Endothelial cell of umbilical vein (primary cell): ENCODE measurements around the gene POLR1C. TPM values are rescaled to one million over a fixed set of nuclear protein-coding genes. Genes with fewer than 3 reads are reported as not detected.

Experiments
- BruUV-seq: library from RNA; stranded (reverse); fragments of 400-500 nt; replicated peaks from 2 replicates; lab custom pipeline; 2021; lab: Mats Ljungman, UMichigan
- CTCF ChIA-PET: fragments of 300-600, 350-600 bp; sonication (Branson Sonifier 250); formaldehyde crosslinking; loops from one replicate; lab custom pipeline; 2021; ENCODE audit warnings: antibody characterized with exemption, inconsistent platforms; lab: Charles Lee
- POLR2A ChIA-PET: fragments of 300-600, 350-600 bp; sonication (Branson Sonifier 250); formaldehyde crosslinking; loops from one replicate; lab custom pipeline; 2021; ENCODE audit warnings: antibody characterized with exemption, inconsistent platforms; lab: Charles Lee
- DNase-seq: peaks from one replicate; pipeline ENCODE4 v3.0.0-alpha.2; 2011; ENCODE audit warnings: low read depth, low spot score
- FAIRE-seq: peaks from 2 replicates; lab custom pipeline; 2011; peaks lifted over from hg19 to GRCh38; lab: Jason Lieb, UNC
- H2AFZ ChIP-seq: 2 replicates; pipeline ENCODE4 v1.6.0; 2012; ENCODE audit warnings: low read depth, low read length, control low read depth, inconsistent platforms
- H3K27ac ChIP-seq: 2 replicates; pipeline ENCODE4 v1.5.1; 2011; ENCODE audit warnings: low read depth, mild to moderate bottlenecking, control low read depth, low read length, moderate library complexity; ENCODE audit not compliant: insufficient read depth
- H3K27me3 ChIP-seq, 2 experiments: 2 replicates each; pipeline versions ENCODE4 v1.6.0 to v1.6.1; 2011; ENCODE audit warnings: low read length in 2 of 2, mixed read lengths in 1 of 2; ENCODE audit not compliant: control insufficient read depth in 2 of 2, insufficient read depth in 2 of 2
- H3K36me3 ChIP-seq, 2 experiments: 2 replicates in 1 of 2; 3 replicates in 1 of 2; pipeline ENCODE4 v1.5.1; 2011; ENCODE audit warnings: low read length in 2 of 2, mild to moderate bottlenecking in 1 of 2, moderate library complexity in 1 of 2; ENCODE audit not compliant: control insufficient read depth in 2 of 2, insufficient read depth in 2 of 2; ENCODE audit errors: extremely low read depth in 1 of 2
- H3K4me1 ChIP-seq: 3 replicates; pipeline ENCODE4 v1.5.1; 2011; ENCODE audit warnings: mild to moderate bottlenecking, low read length; ENCODE audit not compliant: control insufficient read depth, insufficient read depth; ENCODE audit errors: extremely low read depth
- H3K4me2 ChIP-seq: 2 replicates; pipeline ENCODE4 v1.6.1; 2011; ENCODE audit warnings: low read length, control low read depth, mixed read lengths; ENCODE audit not compliant: insufficient read depth
- H3K4me3 ChIP-seq, 3 experiments: fragments of 200-600 bp in 1 of 3; sonication (generic), shearing (Covaris generic) in 1 of 3; replicated peaks in 1 of 3; 2 replicates each; pipeline ENCODE4 v1.5.1; 2011 to 2016; ENCODE audit warnings: control low read depth in 3 of 3, low read length in 3 of 3, mild to moderate bottlenecking in 2 of 3, inconsistent platforms in 1 of 3, low read depth in 1 of 3, moderate library complexity in 1 of 3; ENCODE audit not compliant: insufficient read depth in 1 of 3
- H3K79me2 ChIP-seq: 2 replicates; pipeline ENCODE4 v1.6.0; 2012; ENCODE audit warnings: low read length, inconsistent platforms; ENCODE audit not compliant: control insufficient read depth, insufficient read depth
- H3K9ac ChIP-seq: replicated peaks from 2 replicates; pipeline ENCODE3; 2011; ENCODE audit warnings: low read length, control low read depth; ENCODE audit not compliant: insufficient read depth; ENCODE audit errors: extremely low read depth
- H3K9me1 ChIP-seq: replicated peaks from 3 replicates; pipeline ENCODE4 v1.6.0; 2011; ENCODE audit warnings: mild to moderate bottlenecking, low read length; ENCODE audit not compliant: control insufficient read depth, insufficient read depth; ENCODE audit errors: extremely low read depth
- H3K9me3 ChIP-seq: replicated peaks from 2 replicates; pipeline ENCODE4 v1.5.1; 2012; ENCODE audit warnings: low read length, inconsistent platforms; ENCODE audit not compliant: control insufficient read depth, insufficient read depth
- H4K20me1 ChIP-seq: replicated peaks from 2 replicates; pipeline ENCODE3; 2011; ENCODE audit warnings: mild to moderate bottlenecking, low read length; ENCODE audit not compliant: control insufficient read depth, insufficient read depth; ENCODE audit errors: extremely low read depth
- EZH2 ChIP-seq: IDR thresholded peaks from 2 replicates; pipeline ENCODE4 v1.6.1; 2012; ENCODE audit warnings: borderline replicate concordance, low read depth, mild to moderate bottlenecking, moderate library complexity, low read length, inconsistent platforms; ENCODE audit not compliant: severe bottlenecking
- FOS ChIP-seq: IDR thresholded peaks from 2 replicates; pipeline ENCODE4 v1.6.1; 2011; ENCODE audit warnings: mild to moderate bottlenecking, low read length, moderate library complexity, borderline replicate concordance; ENCODE audit not compliant: insufficient read depth
- GATA2 ChIP-seq: IDR thresholded peaks from 2 replicates; pipeline ENCODE4 v1.7.0; 2011; ENCODE audit warnings: low read depth, mild to moderate bottlenecking, moderate library complexity, mixed read lengths, low read length; ENCODE audit not compliant: insufficient read length, insufficient read depth
- JUN ChIP-seq: IDR thresholded peaks from 2 replicates; pipeline ENCODE4 v1.6.1; 2011; ENCODE audit warnings: borderline replicate concordance, low read depth; ENCODE audit not compliant: insufficient read length, insufficient read depth
- POLR2A ChIP-seq: IDR thresholded peaks from 2 replicates; pipeline ENCODE4 v1.6.1; 2012; ENCODE audit warnings: low read depth, mild to moderate bottlenecking, control low read depth, low read length
- dilution Hi-C: fragments of 300-500 bp; cut with MboI; formaldehyde crosslinking; loops from one replicate; pipeline ENCODE4 v1.15.0; 2019; ENCODE audit warnings: low sequenced_read_pairs; ENCODE audit not compliant: extremely low pct_ligation_motif_present
- intact Hi-C: fragments of 100-400 bp; cut with micrococcal nuclease; formaldehyde crosslinking; loops from one replicate; pipeline ENCODE4 v1.10.0; 2022
- polyA plus RNA-seq, 4 experiments: library from polyadenylated mRNA; depleted of rRNA in 3 of 4; stranded (reverse) in 3 of 4; unstranded in 1 of 4; fragments of >200 nt; gene quantifications; 2 replicates each; pipeline versions ENCODE4 v1.2.1 to v1.2.3, GENCODE V29; 2011 to 2012; ENCODE audit warnings: missing spikeins in 1 of 4
- total RNA-seq: library from RNA; stranded (reverse); gene quantifications from 2 replicates; pipeline ENCODE4 v1.2.3, GENCODE V29; 2021
- TF ChIP-seq, protein P1 (sequence below), 2 donors: IDR thresholded peaks; 1 replicate in 1 of 2; 2 replicates in 1 of 2; pipeline ENCODE4 v1.5.1; 2011; ENCODE audit warnings: low read length in 2 of 2, mild to moderate bottlenecking in 2 of 2, moderate library complexity in 2 of 2, control low read depth in 1 of 2, inconsistent platforms in 1 of 2, low read depth in 1 of 2; ENCODE audit not compliant: insufficient read depth in 1 of 2; ENCODE audit errors: extremely low read depth in 1 of 2
- TF ChIP-seq, protein P2 (sequence below): IDR thresholded peaks from 2 replicates; pipeline ENCODE4 v1.6.1; 2011; ENCODE audit not compliant: insufficient read depth, insufficient read length

POLR1C gene
- total and polyA plus RNA-seq, 2 donors (not counting 3 experiments of a cell fraction or from before 2014, with no cell fraction given) = 39.8 to 46.0 TPM

DNA sequence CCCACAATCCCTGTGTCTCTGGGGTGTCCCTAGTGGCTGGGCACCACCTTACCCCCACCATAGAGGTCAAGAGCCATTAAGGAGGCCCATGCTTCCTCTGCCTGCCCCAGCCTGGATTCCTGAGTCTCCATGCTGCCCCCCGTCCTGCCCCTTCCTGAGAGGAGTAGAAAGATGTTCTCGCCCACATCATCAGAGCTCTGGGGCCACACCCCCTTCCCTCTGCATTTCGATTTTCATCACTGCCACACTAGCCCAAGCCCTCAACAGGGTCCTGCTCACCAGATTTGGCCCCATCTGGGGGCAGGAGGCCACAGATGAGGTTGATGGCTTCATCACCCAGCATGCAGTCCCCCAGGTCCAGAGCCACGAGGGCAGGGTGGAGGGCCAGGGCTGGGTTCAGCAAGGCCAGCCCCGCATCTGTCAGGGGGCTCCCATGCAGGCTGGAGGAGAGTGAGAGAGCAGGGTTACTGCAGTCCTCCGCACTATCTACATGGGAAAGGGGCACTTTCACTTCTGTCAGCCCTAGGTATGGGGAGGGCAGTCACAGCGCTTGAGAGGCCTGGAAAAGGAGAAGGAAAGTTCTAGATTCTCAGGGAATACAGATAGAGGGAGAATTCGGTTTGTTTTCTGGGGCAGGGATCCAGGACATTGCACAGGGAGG, 8.3 kb upstream of the POLR1C start:
- no peaks in the 10 kb centered on the region for H3K9me3 ChIP-seq
- H3K4me1 ChIP-seq = peaks cover 7% of the 10 kb centered on the region
- FAIRE-seq = no peak
- no peak overlapping the region for H3K9ac ChIP-seq
- dilution Hi-C loops (no loop called here), intact Hi-C loops (loop anchor here (10.0 kb wide), 1 partner anchor 604 kb away; no protein-coding TSS in a partner anchor)
- ChIA-PET POLR2A (interaction anchor here (0.6 kb wide), 1 partner anchor 288 kb away, joined by 3 read pairs; no protein-coding TSS in a partner anchor), CTCF (interaction anchor here (1.9 to 19.0 kb wide), 6 partner anchors 9 to 280 kb away, joined by 5 to 289 read pairs (median 34); partner anchors contain the start of genes DLK2 and DNPH1)
- H3K27ac ChIP-seq = no peak overlapping the region
- no peaks in the 10 kb centered on the region for H4K20me1 ChIP-seq
- H3K4me2 ChIP-seq = no peak overlapping the region
- no peak overlapping the region for H3K4me3 ChIP-seq
- H3K79me2 ChIP-seq = no peaks in the 10 kb centered on the region
- TF ChIP-seq JUN (no peak), EZH2 (no peak)
- DNase-seq = no peak
- no TSS peak for BruUV-seq
- H3K36me3 ChIP-seq = peaks cover 0 to 31% of the 10 kb centered on the region in 2 experiments
- no peaks in the 10 kb centered on the region for H3K27me3 ChIP-seq
- no peak overlapping the region for H2AFZ ChIP-seq
- no peaks in the 10 kb centered on the region for H3K9me1 ChIP-seq

DNA sequence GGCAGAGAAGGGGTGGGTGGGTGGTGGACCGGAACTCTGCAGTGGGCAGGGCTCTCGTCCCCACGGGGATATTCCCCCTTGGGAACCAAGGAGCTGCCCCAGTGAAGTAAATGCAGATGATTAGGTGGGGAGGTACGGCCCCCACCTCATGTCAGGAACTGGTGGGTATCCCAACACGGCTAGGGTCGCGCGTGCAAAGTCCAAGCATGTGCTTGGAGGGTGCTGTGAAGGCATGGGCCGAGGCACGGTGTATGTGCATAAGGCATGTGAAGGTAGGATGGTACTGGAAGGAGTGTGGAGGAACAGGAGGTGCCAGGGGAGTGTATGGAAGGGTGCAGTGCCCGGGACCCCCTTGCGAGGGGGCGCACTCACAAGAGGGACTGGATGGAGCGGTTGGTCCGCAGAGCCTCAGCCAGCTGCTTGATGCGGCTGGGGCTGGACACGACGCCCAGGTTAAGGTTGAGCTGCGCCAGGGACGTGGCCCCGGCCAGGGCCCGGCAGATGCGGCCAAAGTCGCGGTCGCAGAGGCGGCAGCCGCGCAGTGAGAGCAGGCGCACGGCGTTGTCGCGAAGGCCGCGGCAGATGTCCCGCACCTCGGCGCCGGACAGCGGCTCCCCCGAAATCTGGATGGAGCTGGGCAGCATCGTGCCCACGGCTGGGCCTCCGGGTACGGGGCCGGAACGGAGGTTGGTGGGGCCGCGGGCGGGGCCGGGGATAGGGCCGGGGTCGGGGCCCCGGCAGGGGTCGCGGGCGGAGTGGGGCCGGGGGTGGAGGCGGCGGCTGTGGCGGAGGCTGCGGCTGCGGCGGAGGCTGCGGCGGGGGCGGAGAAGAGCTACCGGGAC, 7.5 kb upstream of the POLR1C start:
- dilution Hi-C loops (no loop called here), intact Hi-C loops (loop anchor here (10.0 kb wide), 1 partner anchor 605 kb away; no protein-coding TSS in a partner anchor)
- Histone ChIP-seq H4K20me1 (no peaks in the 10 kb centered on the region), H3K4me1 (peaks cover 7% of the 10 kb centered on the region), H3K27me3 (no peaks in the 10 kb centered on the region), H3K36me3 (peaks cover 2 to 33% of the 10 kb centered on the region in 2 experiments), H3K9me1 (no peaks in the 10 kb centered on the region), H2AFZ (peak overlapping the region; percentile 55), H3K79me2 (peaks cover 2% of the 10 kb centered on the region), H3K27ac (no peak overlapping the region), H3K4me2 (peak overlapping the region; percentile 56), H3K9me3 (no peaks in the 10 kb centered on the region), H3K4me3 (peak overlapping the region in 2 of 3 experiments; percentile 44 to 54), H3K9ac (no peak overlapping the region)
- POLR2A ChIA-PET = interaction anchor here (0.6 to 1.0 kb wide), 3 partner anchors 17 to 288 kb away, joined by 3 to 4 read pairs (median 3); partner anchors contain the start of gene DLK2
- DNase-seq (no peak), FAIRE-seq (no peak)
- no TSS peak for BruUV-seq
- TF ChIP-seq, protein P1, sequence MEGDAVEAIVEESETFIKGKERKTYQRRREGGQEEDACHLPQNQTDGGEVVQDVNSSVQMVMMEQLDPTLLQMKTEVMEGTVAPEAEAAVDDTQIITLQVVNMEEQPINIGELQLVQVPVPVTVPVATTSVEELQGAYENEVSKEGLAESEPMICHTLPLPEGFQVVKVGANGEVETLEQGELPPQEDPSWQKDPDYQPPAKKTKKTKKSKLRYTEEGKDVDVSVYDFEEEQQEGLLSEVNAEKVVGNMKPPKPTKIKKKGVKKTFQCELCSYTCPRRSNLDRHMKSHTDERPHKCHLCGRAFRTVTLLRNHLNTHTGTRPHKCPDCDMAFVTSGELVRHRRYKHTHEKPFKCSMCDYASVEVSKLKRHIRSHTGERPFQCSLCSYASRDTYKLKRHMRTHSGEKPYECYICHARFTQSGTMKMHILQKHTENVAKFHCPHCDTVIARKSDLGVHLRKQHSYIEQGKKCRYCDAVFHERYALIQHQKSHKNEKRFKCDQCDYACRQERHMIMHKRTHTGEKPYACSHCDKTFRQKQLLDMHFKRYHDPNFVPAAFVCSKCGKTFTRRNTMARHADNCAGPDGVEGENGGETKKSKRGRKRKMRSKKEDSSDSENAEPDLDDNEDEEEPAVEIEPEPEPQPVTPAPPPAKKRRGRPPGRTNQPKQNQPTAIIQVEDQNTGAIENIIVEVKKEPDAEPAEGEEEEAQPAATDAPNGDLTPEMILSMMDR (IDR thresholded peaks at IDR 0.05; ENCODE audit: extremely low read depth in 1 of 2, insufficient read depth in 1 of 2, low read depth in 1 of 2, low read length in 2 of 2) = no peak
- TF ChIP-seq EZH2 (no peak), GATA2 (no peak), POLR2A (no peak), FOS (no peak)
- TF ChIP-seq, protein P2, sequence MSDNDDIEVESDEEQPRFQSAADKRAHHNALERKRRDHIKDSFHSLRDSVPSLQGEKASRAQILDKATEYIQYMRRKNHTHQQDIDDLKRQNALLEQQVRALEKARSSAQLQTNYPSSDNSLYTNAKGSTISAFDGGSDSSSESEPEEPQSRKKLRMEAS = no peak
- CTCF ChIA-PET = interaction anchor here (0.5 to 19.0 kb wide), 14 partner anchors 10 to 599 kb away, joined by 3 to 289 read pairs (median 4); partner anchors contain the start of genes DLK2, DNPH1 and ZNF318
